HG03354 (cell line): ENCODE results near the gene ZNF423.

Experiments
- ATAC-seq: cut with Tn5 transposase; IDR thresholded peaks from one replicate; pipeline ENCODE4 v1.9.1; 2021; ENCODE audit warnings: mild to moderate bottlenecking; ENCODE audit not compliant: unreplicated experiment, poor library complexity, severe bottlenecking

Gene ZNF423

GRCh38 chr16:49799172-49799571 lies 56.7 kb downstream of the ZNF423 start:
- no peak for ATAC-seq

GRCh38 chr16:49795513-49795912 lies 60.4 kb downstream of the ZNF423 start:
- ATAC-seq: no peak

GRCh38 chr16:49793244-49793643 lies 62.7 kb downstream of the ZNF423 start:
- no peak for ATAC-seq

GRCh38 chr16:49789616-49790015 lies 66.3 kb downstream of the ZNF423 start:
- no peak for ATAC-seq

- no peak for ATAC-seq
These were observed 66.9 kb downstream of the ZNF423 start for GRCh38 chr16:49788986-49789385.

GRCh38 chr16:49788572-49788971 lies 67.3 kb downstream of the ZNF423 start:
- no peak for ATAC-seq

GRCh38 chr16:49786926-49787557 lies 68.9 kb downstream of the ZNF423 start:
- ATAC-seq: no peak

- no peak for ATAC-seq
These were observed 69.9 kb downstream of the ZNF423 start for GRCh38 chr16:49785970-49786369.

GRCh38 chr16:49782405-49782804 lies 73.5 kb downstream of the ZNF423 start:
- ATAC-seq: no peak

GRCh38 chr16:49781401-49781800 lies 74.5 kb downstream of the ZNF423 start:
- no peak for ATAC-seq

GRCh38 chr16:49780433-49780832 lies 75.5 kb downstream of the ZNF423 start:
- no peak for ATAC-seq

- no peak for ATAC-seq
These were observed 75.9 kb downstream of the ZNF423 start for GRCh38 chr16:49779979-49780378.

- no peak for ATAC-seq
These were observed 77.5 kb downstream of the ZNF423 start for GRCh38 chr16:49778202-49778930.

GRCh38 chr16:49776734-49777133 lies 79.2 kb downstream of the ZNF423 start:
- ATAC-seq: no peak

- no peak for ATAC-seq
These were observed 79.8 kb downstream of the ZNF423 start for GRCh38 chr16:49776085-49776595.

GRCh38 chr16:49775581-49775980 lies 80.3 kb downstream of the ZNF423 start:
- no peak for ATAC-seq

- no peak for ATAC-seq
These were observed 80.9 kb downstream of the ZNF423 start for GRCh38 chr16:49775018-49775417.

GRCh38 chr16:49773534-49774475 lies 82.1 kb downstream of the ZNF423 start:
- ATAC-seq: no peak

- ATAC-seq: no peak
These were observed 87.9 kb downstream of the ZNF423 start for GRCh38 chr16:49767998-49768397.

GRCh38 chr16:49767414-49767813 lies 88.5 kb downstream of the ZNF423 start:
- ATAC-seq: no peak
